GM19023 (cell line): ENCODE measurements around the gene RBSN.
"Not testable (repeated sequence)": the region's sequence is repeated elsewhere in the genome, so short reads cannot be mapped to it uniquely, and the experiment has no call there.

ENCODE experiments used
- ATAC-seq: cut with Tn5 transposase; IDR thresholded peaks from one replicate; pipeline ENCODE4 v1.9.1; 2021; ENCODE audit warnings: mild to moderate bottlenecking, moderate library complexity; ENCODE audit not compliant: unreplicated experiment

RBSN gene

GRCh38 chr3:15098503-15099363, at the start of gene RBSN:
TSS of gene RBSN (minus strand) at chr3:15099148. CDS start at chr3:15096120, 3,028 bp downstream.
- peak; percentile 87 for ATAC-seq

- no peak for ATAC-seq
Measured at GRCh38 chr3:15148614-15149013, 49.7 kb upstream of the RBSN start.

GRCh38 chr3:15136885-15137284, 37.9 kb upstream of the RBSN start:
- ATAC-seq, result not testable (repeated sequence)

GRCh38 chr3:15134968-15135367, 36.0 kb upstream of the RBSN start:
- not testable (repeated sequence) for ATAC-seq

GRCh38 chr3:15128403-15128802, 29.5 kb upstream of the RBSN start:
- ATAC-seq, result not testable (repeated sequence)

- not testable (repeated sequence) for ATAC-seq
Measured at GRCh38 chr3:15126975-15127374, 28.0 kb upstream of the RBSN start.

GRCh38 chr3:15122398-15122797, 23.4 kb upstream of the RBSN start:
- ATAC-seq, result no peak

- no peak for ATAC-seq
Measured at GRCh38 chr3:15121936-15122335, 23.0 kb upstream of the RBSN start.

GRCh38 chr3:15120986-15121385, 22.0 kb upstream of the RBSN start:
- no peak for ATAC-seq

- ATAC-seq, result no peak
Measured at GRCh38 chr3:15117011-15117410, 18.1 kb upstream of the RBSN start.

GRCh38 chr3:15116032-15116669, 17.2 kb upstream of the RBSN start:
- no peak for ATAC-seq

- ATAC-seq, result no peak
Measured at GRCh38 chr3:15114466-15115358, 15.8 kb upstream of the RBSN start.

GRCh38 chr3:15113884-15114283, 14.9 kb upstream of the RBSN start:
- no peak for ATAC-seq

- no peak for ATAC-seq
Measured at GRCh38 chr3:15113471-15113870, 14.5 kb upstream of the RBSN start.

- ATAC-seq, result no peak
Measured at GRCh38 chr3:15112011-15112410, 13.1 kb upstream of the RBSN start.

GRCh38 chr3:15110206-15110605, 11.3 kb upstream of the RBSN start:
- no peak for ATAC-seq

GRCh38 chr3:15108869-15109268, 9.9 kb upstream of the RBSN start:
- no peak for ATAC-seq

GRCh38 chr3:15108082-15108545, 9.2 kb upstream of the RBSN start:
- peak; percentile 79 for ATAC-seq

GRCh38 chr3:15107075-15107947, 8.4 kb upstream of the RBSN start:
- ATAC-seq, result no peak

GRCh38 chr3:15102836-15103235, 3.9 kb upstream of the RBSN start:
- no peak for ATAC-seq
